Chondrocyte (in vitro differentiated cells): Measurements from ENCODE around the gene SCAPER. TPM values are rescaled to one million over a fixed set of nuclear protein-coding genes. Genes with fewer than 3 reads are reported as not detected.
A peak's percentile ranks its signal among the peaks of the same experiment; 100 is the strongest.

Experiments used
- DNase-seq: peaks from one replicate; pipeline ENCODE4 v3.0.0; 2021; ENCODE audit warnings: mixed read lengths, low spot score
- H3K27ac Mint-ChIP-seq: one replicate; pipeline ENCODE4 v1.8.0; 2021; ENCODE audit warnings: mild to moderate bottlenecking, moderate library complexity, mixed read lengths; ENCODE audit not compliant: unreplicated experiment
- H3K27me3 Mint-ChIP-seq: 2 replicates; pipeline ENCODE4 v1.8.0; 2021; ENCODE audit warnings: low read depth, mixed read lengths
- H3K36me3 Mint-ChIP-seq: 2 replicates; pipeline ENCODE4 v1.8.0; 2021; ENCODE audit warnings: low read depth, mixed read lengths
- H3K4me1 Mint-ChIP-seq: 2 replicates; pipeline ENCODE4 v1.8.0; 2021; ENCODE audit warnings: low read depth, mild to moderate bottlenecking, mixed read lengths
- H3K4me3 Mint-ChIP-seq: one replicate; pipeline ENCODE4 v1.8.0; 2021; ENCODE audit warnings: mild to moderate bottlenecking, moderate library complexity, mixed read lengths; ENCODE audit not compliant: unreplicated experiment
- H3K9me3 Mint-ChIP-seq: 2 replicates; pipeline ENCODE4 v1.8.0; 2021; ENCODE audit warnings: low read depth, mixed read lengths
- total RNA-seq: library from RNA; stranded (reverse); gene quantifications from 3 replicates; pipeline ENCODE4 v1.2.1, GENCODE V29; 2021
- TF ChIP-seq, protein P1 (sequence below): fragments of 200-600 bp; sonication (generic); IDR thresholded peaks from 2 replicates; pipeline ENCODE4 v1.5.0; 2021; ENCODE audit warnings: antibody characterized with exemption, mild to moderate bottlenecking, moderate library complexity

SCAPER gene
- total RNA-seq, 1 donor from 2014 or later: 17.3 TPM

GRCh38 chr15:76648732-76649444, 256.3 kb downstream of the SCAPER start:
- TF ChIP-seq, protein P1, sequence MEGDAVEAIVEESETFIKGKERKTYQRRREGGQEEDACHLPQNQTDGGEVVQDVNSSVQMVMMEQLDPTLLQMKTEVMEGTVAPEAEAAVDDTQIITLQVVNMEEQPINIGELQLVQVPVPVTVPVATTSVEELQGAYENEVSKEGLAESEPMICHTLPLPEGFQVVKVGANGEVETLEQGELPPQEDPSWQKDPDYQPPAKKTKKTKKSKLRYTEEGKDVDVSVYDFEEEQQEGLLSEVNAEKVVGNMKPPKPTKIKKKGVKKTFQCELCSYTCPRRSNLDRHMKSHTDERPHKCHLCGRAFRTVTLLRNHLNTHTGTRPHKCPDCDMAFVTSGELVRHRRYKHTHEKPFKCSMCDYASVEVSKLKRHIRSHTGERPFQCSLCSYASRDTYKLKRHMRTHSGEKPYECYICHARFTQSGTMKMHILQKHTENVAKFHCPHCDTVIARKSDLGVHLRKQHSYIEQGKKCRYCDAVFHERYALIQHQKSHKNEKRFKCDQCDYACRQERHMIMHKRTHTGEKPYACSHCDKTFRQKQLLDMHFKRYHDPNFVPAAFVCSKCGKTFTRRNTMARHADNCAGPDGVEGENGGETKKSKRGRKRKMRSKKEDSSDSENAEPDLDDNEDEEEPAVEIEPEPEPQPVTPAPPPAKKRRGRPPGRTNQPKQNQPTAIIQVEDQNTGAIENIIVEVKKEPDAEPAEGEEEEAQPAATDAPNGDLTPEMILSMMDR: no peak
- H3K36me3 Mint-ChIP-seq: peaks cover 9% of the 10 kb centered on the region
- H3K27ac Mint-ChIP-seq: no peak overlapping the region
- peaks cover 24% of the 10 kb centered on the region for H3K4me1 Mint-ChIP-seq
- no peak overlapping the region for H3K4me3 Mint-ChIP-seq
- peaks cover 16% of the 10 kb centered on the region for H3K9me3 Mint-ChIP-seq
- DNase-seq: no peak
- H3K27me3 Mint-ChIP-seq: no peaks in the 10 kb centered on the region

- H3K4me1 Mint-ChIP-seq: peaks cover 26% of the 10 kb centered on the region
- TF ChIP-seq, protein P1: no peak
- H3K4me3 Mint-ChIP-seq: no peak overlapping the region
- DNase-seq: no peak
- H3K36me3 Mint-ChIP-seq: peaks cover 6% of the 10 kb centered on the region
- H3K9me3 Mint-ChIP-seq: peaks cover 13% of the 10 kb centered on the region
- H3K27ac Mint-ChIP-seq: no peak overlapping the region
- H3K27me3 Mint-ChIP-seq: no peaks in the 10 kb centered on the region
Measured at GRCh38 chr15:76647612-76648011, 257.5 kb downstream of the SCAPER start.

- TF ChIP-seq, protein P1: no peak
- Mint-ChIP-seq H3K4me1 (peaks cover 26% of the 10 kb centered on the region), H3K4me3 (no peak overlapping the region), H3K27ac (no peak overlapping the region), H3K27me3 (no peaks in the 10 kb centered on the region), H3K9me3 (peaks cover 7% of the 10 kb centered on the region), H3K36me3 (peaks cover 4% of the 10 kb centered on the region)
- no peak for DNase-seq
Measured at GRCh38 chr15:76644646-76645045, 260.5 kb downstream of the SCAPER start.

DNA sequence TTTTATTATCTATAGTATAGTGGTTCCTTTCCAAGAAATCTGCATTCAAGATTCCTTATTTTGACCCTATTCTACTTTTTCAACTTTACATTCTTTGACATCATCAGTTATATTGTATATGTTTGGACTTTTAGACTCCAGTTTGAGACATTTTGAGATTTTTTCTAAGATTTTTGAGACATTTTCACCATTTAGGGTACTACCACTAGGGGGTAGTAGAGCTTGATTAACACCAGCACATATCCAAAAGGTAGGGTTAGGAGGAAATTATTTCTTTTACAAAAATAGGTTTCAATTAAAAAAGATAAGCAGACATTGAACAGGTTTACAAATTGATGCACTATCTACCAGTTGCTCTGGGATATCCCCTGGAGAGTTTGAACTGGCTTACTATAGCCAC, 262.5 kb downstream of the SCAPER start:
- H3K27me3 Mint-ChIP-seq: no peaks in the 10 kb centered on the region
- H3K36me3 Mint-ChIP-seq: peaks cover 4% of the 10 kb centered on the region
- no peak overlapping the region for H3K27ac Mint-ChIP-seq
- H3K4me1 Mint-ChIP-seq: peaks cover 26% of the 10 kb centered on the region
- TF ChIP-seq, protein P1: peak; percentile 46
- peaks cover 7% of the 10 kb centered on the region for H3K9me3 Mint-ChIP-seq
- H3K4me3 Mint-ChIP-seq: no peak overlapping the region
- no peak for DNase-seq

- Mint-ChIP-seq H3K4me1 (peaks cover 8% of the 10 kb centered on the region), H3K27me3 (no peaks in the 10 kb centered on the region), H3K4me3 (no peak overlapping the region), H3K27ac (no peak overlapping the region), H3K36me3 (peaks cover 17% of the 10 kb centered on the region), H3K9me3 (peaks cover 24% of the 10 kb centered on the region)
- TF ChIP-seq, protein P1: no peak
- DNase-seq: no peak
Measured at GRCh38 chr15:76637166-76637565, 268.0 kb downstream of the SCAPER start.
